ENCODE results near the gene ZSCAN29.

- TF ChIP-seq CTCF (IDR thresholded peaks at IDR 0.05) (no peak), POLR2A (IDR thresholded peaks at IDR 0.05) (no peak)
Measured at GRCh38 chr15:43383070-43383469, 12.2 kb upstream of the ZSCAN29 start.
